ENCODE results near the gene PLN. TPM values are rescaled to one million over a fixed set of nuclear protein-coding genes. Genes with fewer than 3 reads are reported as not detected.

PLN gene
- total RNA-seq = 89.3 TPM

DNA sequence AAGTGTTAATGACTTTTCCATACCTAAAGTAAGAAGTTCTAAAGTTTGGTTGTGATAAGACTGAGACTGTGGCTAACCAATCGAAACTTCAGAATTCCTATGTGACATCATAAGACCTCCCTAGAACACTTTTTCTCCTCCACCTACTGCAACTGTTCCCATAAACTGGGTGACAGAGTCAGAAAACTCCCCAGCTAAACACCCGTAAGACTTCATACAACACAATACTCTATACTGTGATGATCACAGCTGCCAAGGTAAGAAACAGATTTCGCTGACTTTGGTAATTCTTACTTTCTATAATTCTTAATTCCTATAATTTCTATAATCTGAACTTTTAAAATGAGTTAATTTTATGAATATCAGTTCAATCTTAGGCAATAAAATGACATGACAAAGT is at the start of gene PLN:
Gene PLN, plus strand, starts transcription at position 161 of the 400 bp plus-strand sequence. CDS start 10,626 bp downstream, outside the sequence.
- DNase-seq (ENCODE audit: low spot score) = no peak

DNA sequence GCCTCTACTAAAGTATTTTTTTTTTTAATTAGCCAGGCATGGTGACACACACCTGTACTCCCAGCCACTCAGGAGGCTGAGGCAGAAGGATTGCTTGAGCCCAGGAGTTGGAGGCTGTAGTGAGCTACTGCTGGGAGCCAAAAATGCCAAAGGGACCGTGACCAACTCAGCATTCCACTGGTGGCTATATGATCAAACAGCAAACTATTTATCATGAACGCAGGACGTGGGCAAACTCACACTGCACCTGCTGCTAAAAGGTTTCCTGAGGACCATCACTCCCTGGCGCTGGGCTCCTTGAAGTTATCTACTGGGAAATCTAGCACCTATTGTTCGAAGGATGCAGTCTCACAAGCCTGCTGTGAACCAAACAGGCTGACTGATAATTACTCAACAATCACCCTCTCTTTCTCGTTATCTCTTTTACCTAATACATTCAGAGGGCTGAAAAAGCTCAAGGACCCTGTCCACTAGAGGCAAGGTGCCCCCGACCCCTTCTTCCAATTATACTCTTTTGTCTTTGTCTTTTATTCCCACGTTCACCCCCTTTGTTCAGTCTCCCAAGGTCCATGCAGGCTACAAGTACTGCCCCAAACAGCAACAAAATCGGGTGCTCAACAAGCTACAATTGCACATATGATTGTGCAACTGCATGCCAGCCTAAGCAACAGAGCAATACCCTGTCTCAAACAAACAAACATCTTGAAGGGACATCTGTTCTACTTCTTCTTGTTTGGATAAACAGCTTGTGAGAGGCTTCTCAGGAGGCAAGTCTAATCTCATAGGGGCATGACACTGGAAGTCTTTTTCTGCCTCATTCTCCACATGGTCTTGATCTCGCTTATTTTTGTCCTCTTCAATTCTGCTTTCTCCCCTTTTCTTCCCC is 47.7 kb upstream of the PLN start:
- DNase-seq (ENCODE audit: low spot score) = no peak

DNA sequence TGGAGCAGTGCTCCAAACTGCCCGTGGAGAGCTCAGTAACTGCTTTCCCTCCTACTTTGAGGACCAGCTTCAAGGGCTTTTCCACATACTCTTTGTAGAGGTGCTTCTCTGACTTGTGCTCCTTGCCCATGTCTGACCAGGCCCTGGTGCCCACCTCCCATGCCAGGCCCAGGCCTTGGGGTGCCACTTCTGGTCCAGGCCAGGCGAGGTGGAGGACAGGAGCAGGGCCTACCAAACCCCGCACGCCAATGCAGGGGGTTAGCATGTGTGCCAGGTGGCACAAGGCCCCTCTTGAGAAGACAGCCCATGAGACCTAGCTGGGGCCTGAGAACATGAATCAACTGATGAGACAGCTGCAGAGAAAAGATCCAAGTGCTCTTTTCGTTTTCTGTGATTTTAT is 47.0 kb upstream of the PLN start:
- no peak for DNase-seq (ENCODE audit: low spot score)

DNA sequence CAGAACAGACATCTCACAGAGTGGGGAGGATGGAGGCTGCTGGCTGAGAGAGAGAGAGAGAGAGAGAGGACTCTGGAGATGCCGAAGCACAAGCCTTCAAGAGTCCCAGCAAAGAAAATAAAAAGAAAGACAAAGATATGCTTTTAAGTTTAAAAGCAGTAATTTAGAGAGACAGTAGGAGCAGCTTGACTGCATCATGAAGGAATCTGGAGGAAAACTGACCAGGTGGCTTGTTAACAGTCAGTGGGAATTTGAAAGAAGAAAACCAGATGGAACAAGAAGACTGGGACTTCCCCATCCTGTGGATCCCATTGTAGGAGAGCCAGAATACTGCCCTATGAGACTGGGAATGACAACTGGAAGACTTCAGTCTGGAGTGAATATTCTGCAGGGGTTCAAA is 46.3 kb upstream of the PLN start:
- DNase-seq (ENCODE audit: low spot score) = no peak

DNA sequence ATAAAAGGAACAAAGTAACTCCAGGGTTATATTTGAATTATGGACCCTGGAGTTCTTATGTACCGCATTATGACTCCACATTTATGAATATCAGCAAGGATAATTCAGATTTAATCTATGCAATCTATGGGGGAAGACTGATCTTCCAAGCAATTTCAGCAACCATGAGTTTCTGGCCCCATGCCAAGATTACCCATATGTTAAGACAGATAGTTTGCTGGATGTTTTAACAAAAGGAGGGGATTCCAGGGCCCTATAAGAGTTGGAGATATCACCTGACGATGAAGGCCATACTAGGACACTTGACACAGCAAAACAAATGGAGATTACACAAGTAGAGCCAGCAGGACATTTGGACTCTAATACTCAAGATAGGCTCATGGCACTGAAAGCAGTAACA is 45.9 kb upstream of the PLN start:
- no peak for DNase-seq (ENCODE audit: low spot score)

DNA sequence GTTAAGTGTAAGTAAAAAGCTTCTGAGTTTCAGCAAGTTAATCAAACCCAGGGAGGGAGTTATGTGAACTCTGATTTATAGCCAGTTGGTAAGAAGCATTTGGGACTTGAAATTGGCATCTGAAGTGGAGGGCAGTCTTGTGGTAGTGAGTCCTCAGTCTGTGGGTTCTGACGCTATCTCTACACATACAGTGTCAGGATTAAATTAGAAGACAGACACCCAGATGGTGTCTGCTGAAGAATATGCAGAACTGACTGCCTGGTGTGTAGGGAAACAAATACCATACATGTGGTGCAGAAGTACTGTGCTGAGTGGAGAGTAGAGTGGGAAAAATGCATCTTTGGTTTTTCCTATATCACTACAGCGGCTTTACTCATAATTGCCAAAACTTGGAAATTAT is 43.5 kb upstream of the PLN start:
- no peak for DNase-seq (ENCODE audit: low spot score)

DNA sequence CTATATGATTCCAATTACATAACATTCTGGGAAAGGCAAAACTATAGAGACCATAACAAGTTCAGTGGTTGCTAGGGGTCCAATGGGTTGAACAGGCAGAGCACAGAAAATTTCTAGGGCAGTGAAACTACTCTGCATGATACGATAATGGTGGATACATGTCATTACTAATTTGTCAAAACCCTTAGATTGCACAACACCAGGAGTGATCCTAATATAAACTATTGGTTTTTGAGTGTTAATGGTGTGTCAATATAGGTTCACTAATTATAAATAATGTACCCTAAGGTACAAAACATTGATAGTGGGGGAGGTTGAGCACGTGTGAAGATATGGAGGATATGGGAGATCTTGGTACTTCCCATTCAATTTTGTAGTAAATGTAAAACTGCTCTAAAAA is 42.4 kb upstream of the PLN start:
- no peak for DNase-seq (ENCODE audit: low spot score)

DNA sequence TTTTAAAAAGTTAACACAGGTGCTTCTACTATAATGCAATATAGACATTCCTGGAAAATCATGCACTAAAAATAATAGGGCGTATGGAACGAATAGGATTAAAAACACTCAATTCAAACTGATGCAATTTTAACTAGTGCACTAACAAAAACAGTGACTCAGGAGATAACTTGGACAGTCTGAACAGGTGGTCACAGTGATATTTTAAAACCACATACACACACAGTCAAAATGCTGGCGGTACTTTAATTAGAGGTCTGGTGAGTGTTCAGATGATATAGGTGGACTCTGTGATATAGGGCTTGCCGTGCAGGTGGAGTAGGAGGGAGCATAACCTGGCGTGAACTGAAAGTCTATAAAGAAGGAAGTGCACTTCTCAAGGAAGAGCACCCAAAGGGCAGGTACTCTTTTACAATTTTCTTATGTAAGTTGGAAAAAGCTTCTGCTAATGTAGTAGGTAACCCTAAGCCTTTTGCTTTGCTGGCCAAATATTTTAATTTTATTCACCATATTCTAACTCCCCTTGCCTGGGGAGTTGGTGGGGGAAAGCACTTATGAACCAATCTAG is 41.9 kb upstream of the PLN start:
- no peak for DNase-seq (ENCODE audit: low spot score)

DNA sequence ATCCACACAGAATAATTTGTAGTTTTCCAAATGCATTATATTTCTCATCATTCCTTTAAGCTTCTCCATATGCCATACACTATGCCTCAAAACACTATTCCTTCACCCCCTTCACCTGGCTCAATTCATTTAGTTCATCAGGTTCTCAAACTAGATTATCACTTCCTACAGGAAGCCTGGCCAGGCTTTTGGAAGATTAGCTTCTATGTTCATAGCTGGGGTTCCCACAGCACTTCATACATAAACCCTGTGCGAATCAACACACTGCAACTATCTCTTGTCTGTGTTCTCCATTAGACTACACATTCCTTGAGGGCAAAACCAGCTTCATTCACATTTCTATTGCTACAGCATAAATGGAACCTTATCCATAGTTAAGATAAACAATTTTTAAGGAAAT is 40.5 kb upstream of the PLN start:
- DNase-seq (ENCODE audit: low spot score) = no peak

DNA sequence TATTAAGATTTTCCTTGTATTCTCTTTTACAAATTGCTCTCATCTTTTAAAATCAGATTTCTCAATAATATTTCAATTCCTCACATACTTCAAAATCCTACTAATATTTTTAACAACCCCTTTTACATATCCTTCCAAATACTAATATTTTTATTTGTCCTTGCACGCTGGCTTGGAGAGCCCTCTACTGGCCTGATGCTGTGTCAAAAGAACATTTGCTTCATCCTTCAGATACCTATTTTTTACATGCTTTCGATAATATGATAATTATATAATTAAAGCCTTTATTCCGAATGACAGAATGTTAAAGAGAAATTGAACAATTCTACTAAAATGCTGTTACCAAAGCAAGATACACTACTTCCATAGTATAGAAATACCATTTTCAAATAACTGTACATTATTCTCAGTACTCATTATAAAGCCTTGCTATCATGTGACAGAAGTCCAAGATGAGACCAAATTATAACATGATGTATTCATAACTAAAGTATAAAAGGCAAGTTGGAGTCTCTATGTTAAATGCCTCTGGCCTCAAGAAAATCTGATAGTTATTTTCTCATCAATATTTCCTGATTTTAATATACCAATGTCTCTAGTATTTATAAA is 39.0 kb upstream of the PLN start:
- no peak for DNase-seq (ENCODE audit: low spot score)

DNA sequence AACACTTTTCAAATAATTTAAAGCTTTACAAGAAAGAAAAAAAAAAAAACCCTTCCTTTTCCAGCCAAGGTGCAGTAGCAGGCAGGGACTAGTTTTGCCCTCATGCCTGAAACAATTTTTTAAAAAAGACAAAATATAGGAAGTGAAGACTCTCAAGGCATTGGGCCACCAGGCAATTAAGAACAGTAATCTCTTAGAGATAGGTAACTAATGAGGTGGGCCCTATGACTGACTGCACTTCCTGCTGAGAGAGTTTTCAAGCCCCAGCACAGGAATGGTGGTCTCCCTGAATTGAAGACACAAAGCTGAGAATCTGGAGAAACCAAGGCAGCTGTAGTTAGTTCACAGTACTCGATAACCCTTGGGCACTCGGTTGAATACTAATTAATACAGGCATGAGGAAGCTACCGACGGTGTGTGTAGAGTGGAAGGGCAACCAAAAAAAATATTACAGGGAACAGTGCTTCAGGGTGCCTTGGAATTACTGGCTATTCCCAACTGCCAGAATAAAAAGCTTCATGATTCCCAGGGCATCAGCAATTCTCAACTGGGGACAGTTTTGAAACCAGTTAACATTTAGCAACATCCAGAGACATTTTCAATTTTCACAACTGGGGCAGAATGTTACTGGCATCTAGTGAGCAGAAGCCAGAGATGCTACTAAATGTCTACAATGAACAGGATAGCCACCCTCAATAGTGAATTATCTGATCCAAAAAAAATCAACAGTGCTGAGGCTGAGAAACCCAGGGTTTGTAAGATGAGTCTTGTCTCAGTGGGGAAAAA is 36.0 kb upstream of the PLN start:
- no peak for DNase-seq (ENCODE audit: low spot score)

DNA sequence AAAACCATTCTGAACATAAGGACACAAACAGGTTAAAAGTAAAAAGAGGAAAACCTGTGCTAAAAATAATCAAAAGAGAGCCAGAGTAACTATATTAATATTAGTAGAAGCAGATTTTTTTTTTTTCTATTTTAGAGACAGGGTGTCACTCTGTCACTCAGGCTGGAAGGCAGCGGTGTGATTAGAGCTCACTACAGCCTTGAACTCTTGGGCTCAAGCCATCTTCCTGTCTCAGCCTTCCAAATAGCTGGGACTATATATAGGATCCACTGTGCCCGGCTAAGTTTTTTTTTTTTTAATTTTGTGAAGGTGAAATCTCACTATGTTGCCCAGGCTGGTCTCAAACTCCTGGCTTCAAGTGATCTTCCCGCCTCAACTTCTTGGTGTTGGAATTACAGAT is 33.4 kb upstream of the PLN start:
- DNase-seq (ENCODE audit: low spot score) = no peak

DNA sequence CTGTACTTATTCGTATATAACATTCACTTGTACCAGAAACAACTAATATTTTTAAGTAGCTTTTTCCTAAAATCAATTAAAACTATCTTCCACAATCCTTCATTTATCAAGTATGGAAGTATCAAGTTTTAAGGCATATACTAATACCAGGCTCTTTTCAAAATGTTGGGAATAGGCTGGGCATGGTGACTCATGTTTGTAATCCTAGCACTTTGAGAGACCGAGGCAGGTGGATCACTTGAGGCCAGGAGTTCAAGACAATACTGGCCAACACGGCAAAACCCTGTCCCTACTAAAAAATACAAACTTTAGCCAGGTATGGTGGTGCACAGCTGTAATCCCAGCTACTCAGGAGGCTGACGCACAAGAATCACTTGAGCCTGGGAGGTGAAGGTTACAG is 25.7 kb upstream of the PLN start:
- DNase-seq (ENCODE audit: low spot score) = no peak

DNA sequence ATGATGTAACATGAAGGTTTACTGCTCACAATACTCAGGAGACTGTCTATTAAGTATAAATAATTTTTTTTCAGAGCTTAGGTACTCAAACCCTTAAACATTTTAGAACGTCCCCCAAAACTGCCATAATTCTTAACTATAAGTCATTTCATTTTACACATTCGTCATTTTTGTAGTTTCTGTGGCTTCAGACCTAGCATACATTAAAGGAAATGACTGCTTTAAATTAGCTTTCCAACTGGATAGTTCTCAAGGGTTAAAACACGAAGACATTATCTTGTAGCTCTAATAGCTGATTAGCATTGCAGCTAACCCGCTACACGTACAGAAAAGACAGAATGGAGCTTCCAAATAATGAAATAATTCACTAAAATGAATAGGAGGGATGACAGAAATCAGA is 24.9 kb upstream of the PLN start:
- DNase-seq (ENCODE audit: low spot score) = no peak

DNA sequence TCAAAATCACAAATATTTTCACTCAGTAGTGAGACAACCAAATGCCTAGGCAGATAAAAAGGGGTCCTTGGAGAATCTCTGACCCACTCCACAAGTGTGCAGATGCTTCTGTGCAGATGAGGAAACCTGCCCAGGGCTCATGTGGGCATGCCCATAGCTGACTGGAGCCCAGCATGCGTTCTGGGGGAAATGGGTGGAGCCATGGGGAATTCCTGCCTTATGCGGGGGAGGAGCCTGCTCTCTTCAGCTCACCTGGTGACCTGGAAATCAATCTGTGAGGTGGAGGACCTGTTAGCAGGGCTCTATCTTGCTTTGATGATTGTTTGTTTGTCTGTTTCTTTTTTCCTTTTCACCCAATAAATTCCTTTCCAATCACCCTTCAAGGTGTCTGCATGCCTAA is 23.4 kb upstream of the PLN start:
- no peak for DNase-seq (ENCODE audit: low spot score)

DNA sequence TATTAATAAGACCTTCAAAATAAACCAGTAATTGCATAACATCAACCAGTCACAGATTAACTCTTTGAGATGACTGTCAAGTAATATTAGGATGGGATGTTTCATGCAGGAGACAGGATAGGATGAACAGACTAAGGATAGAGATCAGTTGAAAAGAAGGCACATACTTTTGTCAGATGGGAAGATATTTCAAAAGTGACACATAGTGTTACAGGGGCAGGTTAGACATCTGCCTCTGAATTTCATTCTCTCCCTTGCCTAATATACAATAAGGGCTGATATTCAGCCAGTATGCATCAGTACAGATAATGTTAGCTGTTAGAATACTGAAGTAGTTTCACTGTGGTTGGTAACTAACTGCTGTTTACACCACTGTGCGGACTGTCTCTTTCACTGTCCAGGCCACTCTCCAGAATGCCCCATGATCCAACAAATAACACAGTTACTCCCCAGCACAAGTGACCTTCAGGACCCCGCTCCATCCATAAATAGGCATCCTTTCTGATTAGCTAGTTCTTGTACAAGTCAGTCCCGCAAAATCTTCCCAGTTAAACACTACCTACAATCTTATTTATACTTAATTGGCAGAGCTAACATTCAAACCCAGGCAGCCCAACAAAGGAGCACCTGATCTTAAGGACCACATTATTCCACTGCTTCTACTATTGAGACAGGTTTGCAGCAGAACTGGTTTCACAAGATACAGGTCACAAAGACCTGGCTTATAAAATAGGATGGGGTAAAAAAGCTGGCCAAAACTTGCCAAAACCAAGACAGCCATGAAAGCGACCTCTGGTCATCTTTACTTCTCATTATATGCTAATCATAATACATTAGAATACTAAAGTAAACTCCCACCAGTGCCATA is 21.9 kb upstream of the PLN start:
- DNase-seq (ENCODE audit: low spot score) = no peak

DNA sequence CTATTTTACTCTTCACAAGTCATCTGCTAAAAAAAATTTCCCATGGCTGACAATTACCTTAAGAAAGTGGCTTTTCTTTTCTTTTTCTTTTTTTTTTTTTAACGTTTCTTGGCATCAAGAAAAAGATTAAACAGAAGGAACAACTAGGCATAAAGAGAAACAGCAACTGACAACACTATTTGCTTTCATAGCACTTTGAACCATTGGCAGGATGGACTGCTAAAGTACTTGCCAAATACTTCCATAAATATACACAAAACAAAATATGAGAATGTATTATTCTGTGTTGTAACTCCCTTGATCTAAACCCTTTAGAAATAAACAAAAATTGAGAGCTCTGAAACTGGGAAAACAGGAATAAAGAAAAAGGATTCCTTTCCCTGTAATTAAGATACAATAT is 20.0 kb upstream of the PLN start:
- no peak for DNase-seq (ENCODE audit: low spot score)

DNA sequence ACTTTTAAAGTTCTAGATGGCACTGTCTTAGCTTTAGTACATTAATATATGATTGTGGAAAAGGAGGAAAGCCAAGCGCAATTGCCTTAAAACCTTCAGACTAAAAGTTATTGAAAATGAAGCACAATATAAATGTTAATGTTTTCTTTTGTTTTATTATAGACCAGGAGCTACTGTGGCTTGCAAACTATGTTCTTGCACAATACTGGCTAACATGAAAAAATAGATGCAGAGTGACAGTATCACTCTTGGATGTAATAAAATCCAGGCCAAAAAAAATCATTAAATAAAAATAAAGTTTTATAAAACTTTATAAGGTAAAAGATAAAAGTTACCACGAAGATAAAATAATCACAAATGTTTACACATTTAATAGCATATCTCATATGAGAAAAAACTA is 18.3 kb upstream of the PLN start:
- no peak for DNase-seq (ENCODE audit: low spot score)

DNA sequence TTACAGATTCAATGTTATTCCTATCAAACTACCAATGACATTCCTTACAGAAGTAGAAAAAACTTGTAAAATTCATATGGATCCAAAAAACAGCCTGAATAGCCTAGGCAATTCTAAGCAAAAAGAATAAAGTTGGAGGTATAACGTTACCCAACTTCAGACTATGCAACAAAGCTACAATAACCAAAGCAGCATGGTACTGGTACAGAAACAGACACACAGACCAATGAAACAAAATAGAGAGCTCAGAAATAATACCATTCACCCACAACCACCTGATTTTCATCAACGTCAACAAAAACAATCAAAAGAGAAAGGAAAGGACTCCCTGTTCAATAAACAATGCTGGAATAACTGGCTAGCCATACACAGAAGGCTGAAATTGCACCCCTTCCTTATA is 17.2 kb upstream of the PLN start:
- DNase-seq (ENCODE audit: low spot score) = no peak

DNA sequence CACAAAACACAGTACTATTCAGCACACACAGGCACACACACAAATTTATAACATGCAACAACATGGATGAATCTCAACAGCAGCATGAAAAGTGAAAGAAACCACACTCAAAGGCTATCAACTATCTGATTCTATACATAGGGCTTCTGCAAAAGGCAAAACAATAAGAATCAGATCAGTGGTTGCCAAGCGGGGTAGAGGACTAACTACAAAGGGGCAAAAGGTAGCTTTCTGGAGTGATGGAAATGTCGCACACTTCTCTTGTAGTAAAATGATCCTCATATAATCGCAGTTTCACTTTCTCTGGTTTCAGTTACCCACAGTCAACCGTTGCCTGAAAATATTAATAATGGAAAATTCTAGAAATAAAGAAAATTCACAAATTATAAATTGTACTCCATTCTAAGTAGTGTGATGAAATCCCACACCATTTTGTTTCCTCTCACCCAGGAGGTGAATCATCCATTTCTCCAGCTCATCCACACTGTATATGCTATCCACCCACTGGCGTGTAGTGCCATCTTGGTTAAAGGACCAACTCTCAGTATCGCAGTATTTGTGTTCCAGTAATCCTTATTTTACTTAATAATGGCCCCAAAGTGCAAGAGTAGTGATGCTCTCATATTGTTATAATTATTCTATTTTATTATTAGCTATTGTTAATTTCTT is 12.8 kb upstream of the PLN start:
- no peak for DNase-seq (ENCODE audit: low spot score)

DNA sequence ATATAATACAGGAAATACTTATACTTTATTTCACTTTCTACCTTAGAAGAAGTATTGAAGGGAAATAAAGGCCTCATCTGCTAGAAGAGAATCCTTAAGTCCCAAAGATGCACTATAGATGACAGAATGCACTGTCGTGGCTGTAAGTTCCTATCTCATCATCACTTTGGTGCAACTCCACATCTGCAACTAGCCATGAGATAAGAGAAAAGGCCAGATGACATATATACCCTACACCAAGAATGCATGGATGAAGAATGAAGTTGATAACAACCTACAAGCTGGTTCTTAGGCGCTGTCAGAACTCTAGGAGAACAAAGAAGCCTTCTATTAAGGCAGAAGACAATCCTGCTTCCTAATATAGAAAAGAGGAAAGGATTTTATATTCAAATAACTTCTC is 11.6 kb upstream of the PLN start:
- DNase-seq (ENCODE audit: low spot score) = no peak
